IMR-90 (cell line): ENCODE results near the gene BPIFB1. TPM values are rescaled to one million over a fixed set of nuclear protein-coding genes. Genes with fewer than 3 reads are reported as not detected.

Experiments
- ATAC-seq: fragments of 200-7000 bp; cut with Tn5 transposase; 2 replicates; pipeline ENCODE4 v1.9.1; 2020; ENCODE audit warnings: low read depth, mild to moderate bottlenecking, moderate library complexity
- BruUV-seq: library from RNA; stranded (reverse); fragments of 400-500 nt; replicated peaks from 2 replicates; lab custom pipeline; 2021; lab: Mats Ljungman, UMichigan
- CTCF ChIA-PET: fragments of 300-600 bp; formaldehyde crosslinking; extraction: SDS; loops from one replicate; lab custom pipeline; 2021; ENCODE audit warnings: antibody characterized with exemption; lab: Yijun Ruan, JAX
- POLR2A ChIA-PET: fragments of 300-600 bp; sonication (Branson Sonifier 250); formaldehyde crosslinking; loops from one replicate; lab custom pipeline; 2022; ENCODE audit warnings: antibody characterized with exemption; ENCODE audit not compliant: unreplicated experiment; lab: Charles Lee
- DNase-seq: peaks from one replicate; pipeline ENCODE4 v3.0.0; 2013
- H2AFZ ChIP-seq: replicated peaks from 2 replicates; pipeline ENCODE3; 2013; ENCODE audit warnings: low read length, mild to moderate bottlenecking; ENCODE audit not compliant: poor library complexity
- H2AK5ac ChIP-seq: 2 replicates; pipeline ENCODE4 v1.6.1; 2013; ENCODE audit warnings: low read depth, low read length, inconsistent platforms
- H2AK9ac ChIP-seq: replicated peaks from 2 replicates; pipeline ENCODE3; 2013; ENCODE audit warnings: mild to moderate bottlenecking, low read depth, low read length, moderate library complexity; ENCODE audit not compliant: poor library complexity
- H2BK120ac ChIP-seq: 2 replicates; pipeline ENCODE4 v1.6.1; 2013; ENCODE audit warnings: low read depth, low read length, inconsistent platforms
- H2BK15ac ChIP-seq: 3 replicates; pipeline ENCODE4 v1.6.1; 2013; ENCODE audit warnings: low read depth, low read length, inconsistent platforms
- H2BK20ac ChIP-seq: 2 replicates; pipeline ENCODE4 v1.6.1; 2013; ENCODE audit warnings: low read depth, mild to moderate bottlenecking, inconsistent platforms, low read length, moderate library complexity
- H2BK5ac ChIP-seq: 2 replicates; pipeline ENCODE4 v1.6.1; 2013; ENCODE audit warnings: mild to moderate bottlenecking, low read depth, low read length, inconsistent platforms; ENCODE audit not compliant: poor library complexity, severe bottlenecking
- H3K14ac ChIP-seq: replicated peaks from 2 replicates; pipeline ENCODE4 v1.6.1; 2013; ENCODE audit warnings: low read depth, low read length, inconsistent platforms
- H3K18ac ChIP-seq: 2 replicates; pipeline ENCODE4 v1.6.1; 2013; ENCODE audit warnings: low read depth, low read length, control low read depth
- H3K23ac ChIP-seq: 2 replicates; pipeline ENCODE4 v1.6.1; 2013; ENCODE audit warnings: low read depth, low read length, inconsistent platforms
- H3K27ac ChIP-seq: 2 replicates; pipeline ENCODE4 v1.5.1; 2013; ENCODE audit warnings: mild to moderate bottlenecking, control low read depth, low read length; ENCODE audit not compliant: insufficient read depth
- H3K27me3 ChIP-seq: 2 replicates; pipeline ENCODE4 v1.6.1; 2013; ENCODE audit warnings: low read length; ENCODE audit not compliant: control insufficient read depth, insufficient read depth
- H3K36me3 ChIP-seq: 2 replicates; pipeline ENCODE4 v1.6.1; 2013; ENCODE audit warnings: low read length, mixed read lengths; ENCODE audit not compliant: control insufficient read depth, insufficient read depth
- H3K4ac ChIP-seq: 2 replicates; pipeline ENCODE4 v1.6.1; 2013; ENCODE audit warnings: low read depth, low read length, inconsistent platforms
- H3K4me1 ChIP-seq: 2 replicates; pipeline ENCODE4 v1.6.1; 2013; ENCODE audit warnings: low read length, mixed read lengths; ENCODE audit not compliant: control insufficient read depth, insufficient read depth
- H3K4me2 ChIP-seq: 2 replicates; pipeline ENCODE4 v1.6.1; 2013; ENCODE audit warnings: low read depth, mild to moderate bottlenecking, control low read depth, low read length, moderate library complexity
- H3K4me3 ChIP-seq: 2 replicates; pipeline ENCODE4 v1.5.1; 2013; ENCODE audit warnings: low read depth, mild to moderate bottlenecking, control low read depth, low read length, moderate library complexity; ENCODE audit not compliant: insufficient read depth
- H3K56ac ChIP-seq: 2 replicates; pipeline ENCODE4 v1.6.1; 2013; ENCODE audit warnings: low read length, inconsistent platforms; ENCODE audit not compliant: insufficient read depth; ENCODE audit errors: extremely low read depth
- H3K79me1 ChIP-seq, 2 experiments: 2 replicates each; pipeline ENCODE4 v1.6.1; 2013; ENCODE audit warnings: low read length in 2 of 2, inconsistent platforms in 1 of 2, low read depth in 1 of 2
- H3K9ac ChIP-seq: 2 replicates; pipeline ENCODE4 v1.6.1; 2013; ENCODE audit warnings: low read depth, low read length, control low read depth
- H3K9me1 ChIP-seq: 2 replicates; pipeline ENCODE4 v1.6.1; 2013; ENCODE audit warnings: low read length, inconsistent platforms; ENCODE audit not compliant: insufficient read depth
- H3K9me3 ChIP-seq: 2 replicates; pipeline ENCODE4 v1.6.1; 2013; ENCODE audit warnings: low read length; ENCODE audit not compliant: control insufficient read depth, insufficient read depth
- H4K20me1 ChIP-seq: 2 replicates; pipeline ENCODE4 v1.6.1; 2013; ENCODE audit warnings: low read length, inconsistent platforms; ENCODE audit not compliant: insufficient read depth
- H4K5ac ChIP-seq: 2 replicates; pipeline ENCODE4 v1.6.1; 2013; ENCODE audit warnings: mild to moderate bottlenecking, low read depth, low read length, control low read depth
- H4K8ac ChIP-seq, 2 experiments: 2 replicates each; pipeline ENCODE4 v1.6.1; 2013; ENCODE audit warnings: low read depth in 2 of 2, low read length in 2 of 2, control low read depth in 1 of 2, inconsistent platforms in 1 of 2
- H4K91ac ChIP-seq: 2 replicates; pipeline ENCODE4 v1.6.1; 2013; ENCODE audit warnings: low read depth, low read length, inconsistent platforms; ENCODE audit not compliant: insufficient read depth
- CEBPB ChIP-seq: IDR thresholded peaks from 2 replicates; pipeline ENCODE4 v1.6.1; 2012; ENCODE audit warnings: low read depth, low read length, improper control_type of control experiment
- CTCF ChIP-seq: conservative IDR thresholded peaks from 2 replicates; pipeline ENCODE4 v1.5.1; 2012; ENCODE audit warnings: mild to moderate bottlenecking, low read depth, low read length, improper control_type of control experiment
- ELK1 ChIP-seq: fragments of 150-350 bp; IDR thresholded peaks from 2 replicates; pipeline ENCODE4 v1.6.1; 2016; ENCODE audit warnings: low read depth, mild to moderate bottlenecking, low read length, moderate library complexity, borderline replicate concordance
- FOS ChIP-seq: fragments of 150-350 bp; IDR thresholded peaks from 2 replicates; pipeline ENCODE4 v1.6.1; 2016; ENCODE audit warnings: low read depth, low read length
- MAFK ChIP-seq: IDR thresholded peaks from 2 replicates; pipeline ENCODE4 v1.6.1; 2012; ENCODE audit warnings: low read depth, low read length, improper control_type of control experiment
- MAZ ChIP-seq: IDR thresholded peaks from 2 replicates; pipeline ENCODE4 v1.6.1; 2012; ENCODE audit warnings: low read depth, mild to moderate bottlenecking, low read length, improper control_type of control experiment, moderate library complexity, borderline replicate concordance
- MXI1 ChIP-seq: IDR thresholded peaks from 2 replicates; pipeline ENCODE4 v1.6.1; 2012; ENCODE audit warnings: low read depth, mild to moderate bottlenecking, low read length, moderate library complexity, borderline replicate concordance
- NFE2L2 ChIP-seq: fragments of 150-350 bp; IDR thresholded peaks from 2 replicates; pipeline ENCODE4 v1.6.1; 2016; ENCODE audit warnings: low read depth, mild to moderate bottlenecking, low read length
- POLR2A ChIP-seq: IDR thresholded peaks from 2 replicates; pipeline ENCODE4 v1.6.1; 2012; ENCODE audit warnings: mild to moderate bottlenecking, low read depth, low read length
- RAD21 ChIP-seq: IDR thresholded peaks from 2 replicates; pipeline ENCODE4 v1.6.1; 2012; ENCODE audit warnings: low read length, improper control_type of control experiment
- RCOR1 ChIP-seq: IDR thresholded peaks from 2 replicates; pipeline ENCODE4 v1.6.1; 2012; ENCODE audit warnings: mild to moderate bottlenecking, low read length, improper control_type of control experiment; ENCODE audit not compliant: insufficient replicate concordance
- RFX5 ChIP-seq: IDR thresholded peaks from 2 replicates; pipeline ENCODE4 v1.8.0; 2012; ENCODE audit warnings: low read depth, mild to moderate bottlenecking, low read length, moderate library complexity
- SMC3 ChIP-seq: fragments of 150-350 bp; IDR thresholded peaks from 2 replicates; pipeline ENCODE4 v1.6.1; 2016; ENCODE audit warnings: low read depth, mild to moderate bottlenecking, antibody characterized with exemption, low read length, moderate library complexity
- USF2 ChIP-seq: fragments of 150-350 bp; IDR thresholded peaks from 2 replicates; pipeline ENCODE4 v1.6.1; 2017; ENCODE audit warnings: mild to moderate bottlenecking, antibody characterized with exemption, low read length, low read depth
- WGBS, 2 experiments: methylation state at CpG; one replicate each; pipeline versions ENCODE4 v1.1.5 to v1.1.7; 2013; ENCODE audit warnings: missing lambda C conversion rate in 2 of 2; ENCODE audit not compliant: insufficient read length in 1 of 2; ENCODE audit errors: extremely low coverage in 2 of 2; 5-methylcytosine and 5-hydroxymethylcytosine counted together
- dilution Hi-C: fragments of 300-500 bp; cut with HindIII; formaldehyde crosslinking; loops from one replicate; pipeline ENCODE4 v1.14.3; 2018; ENCODE audit warnings: low sequenced_read_pairs; ENCODE audit not compliant: unreplicated experiment
- in situ Hi-C: fragments of 300-500 bp; cut with MboI; formaldehyde crosslinking; loops from 3 replicates; pipeline ENCODE4 v1.14.3; 2019; ENCODE audit warnings: low sequenced_read_pairs, inconsistent platforms, mixed read lengths
- intact Hi-C: fragments of 100-400 bp; cut with micrococcal nuclease; formaldehyde crosslinking; loops from 2 replicates; pipeline ENCODE4 v1.10.0; 2022
- polyA plus RNA-seq, 3 experiments: library from polyadenylated mRNA; depleted of rRNA; stranded (reverse); fragments of >200 nt; gene quantifications; 2 replicates each; pipeline ENCODE4 v1.2.3, GENCODE V29; 2012; ENCODE audit warnings: low replicate concordance in 1 of 3
- total RNA-seq: library from RNA; depleted of rRNA; stranded (reverse); fragments of >200 nt; gene quantifications from 2 replicates; pipeline ENCODE4 v1.2.3, GENCODE V29; 2012

The BPIFB1 gene
- total and polyA plus RNA-seq, 2 of the 4 experiments (the other 2 are of a cell fraction) = not detected

- Histone ChIP-seq H3K14ac (no peak overlapping the region), H3K9ac (no peak overlapping the region), H4K8ac (no peak overlapping the region), H3K56ac (no peak overlapping the region), H3K4ac (no peak overlapping the region), H3K9me1 (peaks cover 8% of the 10 kb centered on the region; the same call in 1 of the 2 replicates), H3K9me3 (no peaks in the 10 kb centered on the region), H2BK20ac (no peak overlapping the region), H3K4me1 (no peaks in the 10 kb centered on the region; the same call in 1 of the 2 replicates), H2BK120ac (no peak overlapping the region), H2AK9ac (no peak overlapping the region), H3K18ac (no peak overlapping the region), H3K36me3 (peaks cover 8% of the 10 kb centered on the region), H4K20me1 (no peaks in the 10 kb centered on the region; the same call in 1 of the 2 replicates), H2BK15ac (no peak overlapping the region), H4K91ac (no peak overlapping the region), H3K27me3 (no peaks in the 10 kb centered on the region; the same call in 1 of the 2 replicates), H3K79me1 (no peaks in the 10 kb centered on the region), H3K4me3 (no peak overlapping the region), H2AFZ (no peak overlapping the region), H2BK5ac (no peak overlapping the region), H2AK5ac (no peak overlapping the region), H3K27ac (no peak overlapping the region), H4K5ac (no peak overlapping the region), H3K4me2 (no peak overlapping the region), H3K23ac (no peak overlapping the region)
- POLR2A ChIA-PET = no interaction called here
- TF ChIP-seq ELK1 (no peak), POLR2A (no peak), RFX5 (no peak), SMC3 (no peak), FOS (no peak), RCOR1 (no peak), MAFK (no peak), USF2 (no peak), MAZ (no peak), CTCF (no peak), MXI1 (no peak), NFE2L2 (no peak), CEBPB (no peak), RAD21 (no peak)
- BruUV-seq = no TSS peak
- WGBS, 2 experiments = 100% methylated on average over 1 of the region's 8 CpGs; no CpG with 5 or more reads in 1 of the 2 experiments
- CTCF ChIA-PET = no interaction called here
- dilution Hi-C loops (no loop called here), in situ Hi-C loops (no loop called here), intact Hi-C loops (no loop called here)
- no peak for ATAC-seq
- DNase-seq = no peak
These were observed 66.5 kb downstream of the BPIFB1 start for GRCh38 chr20:33349493-33349892.
